Endometrial microvascular endothelial cells (primary cell): ENCODE results near the gene SSB. TPM values are rescaled to one million over a fixed set of nuclear protein-coding genes. Genes with fewer than 3 reads are reported as not detected.
"Not testable (repeated sequence)": the region's sequence is repeated elsewhere in the genome, so short reads cannot be mapped to it uniquely, and the experiment has no call there.

Experiments
- in situ Hi-C: cut with HindIII; loops from 2 replicates; pipeline ENCODE4 v1.10.0; 2017; ENCODE audit warnings: low sequenced_read_pairs, low pct_unique_long_range_greater_than_20kb; ENCODE audit errors: inconsistent ontology term
- total RNA-seq: library from RNA; depleted of rRNA; stranded (reverse); fragments of >200 nt; gene quantifications from one replicate; pipeline ENCODE4 v1.2.3, GENCODE V29; 2015; ENCODE audit errors: inconsistent ontology term

Gene SSB
- total RNA-seq, 1 donor from 2014 or later = 104 TPM

- in situ Hi-C loops = no loop called here
Observed at GRCh38 chr2:169776252-169776761, 22.4 kb upstream of the SSB start.

- in situ Hi-C loops = no loop called here
Observed at GRCh38 chr2:169778446-169778845, 20.2 kb upstream of the SSB start.

- in situ Hi-C loops = no loop called here
Observed at GRCh38 chr2:169781249-169782013, 17.2 kb upstream of the SSB start.

- in situ Hi-C loops = no loop called here
Observed at GRCh38 chr2:169782513-169782912, 16.2 kb upstream of the SSB start.

- in situ Hi-C loops = no loop called here
Observed at GRCh38 chr2:169790581-169790980, 8.1 kb upstream of the SSB start.

GRCh38 chr2:169795181-169795580 is 3.5 kb upstream of the SSB start:
- in situ Hi-C loops = no loop called here

GRCh38 chr2:169796441-169796840 is 2.2 kb upstream of the SSB start:
- in situ Hi-C loops = no loop called here

GRCh38 chr2:169797601-169798000 is 1.1 kb upstream of the SSB start:
- in situ Hi-C loops = no loop called here

GRCh38 chr2:169798397-169798717 is 314 bp upstream of the SSB start:
- in situ Hi-C loops = no loop called here

- in situ Hi-C loops = no loop called here
Observed at GRCh38 chr2:169803480-169803879, 4.8 kb downstream of the SSB start.

GRCh38 chr2:169806586-169806985 is 7.9 kb downstream of the SSB start:
- in situ Hi-C loops = no loop called here

GRCh38 chr2:169808221-169808620 is 9.6 kb downstream of the SSB start:
- in situ Hi-C loops = no loop called here

- in situ Hi-C loops = no loop called here
Observed at GRCh38 chr2:169815849-169816248, 17.2 kb downstream of the SSB start.

- in situ Hi-C loops = not testable (repeated sequence)
Observed at GRCh38 chr2:169816961-169817360, 18.3 kb downstream of the SSB start.

GRCh38 chr2:169817369-169817768 is 18.7 kb downstream of the SSB start:
- in situ Hi-C loops = not testable (repeated sequence)

GRCh38 chr2:169818241-169818640 is 19.6 kb downstream of the SSB start:
- in situ Hi-C loops = no loop called here

GRCh38 chr2:169819106-169819505 is 20.4 kb downstream of the SSB start:
- in situ Hi-C loops = no loop called here

GRCh38 chr2:169820101-169820500 is 21.4 kb downstream of the SSB start:
- in situ Hi-C loops = not testable (repeated sequence)

GRCh38 chr2:169822036-169822435 is 23.4 kb downstream of the SSB start:
- in situ Hi-C loops = no loop called here

GRCh38 chr2:169822785-169823392 is 24.2 kb downstream of the SSB start:
- in situ Hi-C loops = no loop called here

- in situ Hi-C loops = no loop called here
Observed at GRCh38 chr2:169823996-169824372, 25.3 kb downstream of the SSB start.
